Endothelial cell of umbilical vein (primary cell): ENCODE results near the gene TOX2. TPM values are rescaled to one million over a fixed set of nuclear protein-coding genes. Genes with fewer than 3 reads are reported as not detected.

ENCODE experiments used
- BruUV-seq: library from RNA; stranded (reverse); fragments of 400-500 nt; replicated peaks from 2 replicates; lab custom pipeline; 2021; lab: Mats Ljungman, UMichigan
- CTCF ChIA-PET: fragments of 300-600, 350-600 bp; sonication (Branson Sonifier 250); formaldehyde crosslinking; loops from one replicate; lab custom pipeline; 2021; ENCODE audit warnings: antibody characterized with exemption, inconsistent platforms; lab: Charles Lee
- POLR2A ChIA-PET: fragments of 300-600, 350-600 bp; sonication (Branson Sonifier 250); formaldehyde crosslinking; loops from one replicate; lab custom pipeline; 2021; ENCODE audit warnings: antibody characterized with exemption, inconsistent platforms; lab: Charles Lee
- DNase-seq: peaks from one replicate; pipeline ENCODE4 v3.0.0-alpha.2; 2011; ENCODE audit warnings: low read depth, low spot score
- FAIRE-seq: peaks from 2 replicates; lab custom pipeline; 2011; peaks lifted over from hg19 to GRCh38; lab: Jason Lieb, UNC
- H2AFZ ChIP-seq: 2 replicates; pipeline ENCODE4 v1.6.0; 2012; ENCODE audit warnings: low read depth, low read length, control low read depth, inconsistent platforms
- H3K27ac ChIP-seq: 2 replicates; pipeline ENCODE4 v1.5.1; 2011; ENCODE audit warnings: low read depth, mild to moderate bottlenecking, control low read depth, low read length, moderate library complexity; ENCODE audit not compliant: insufficient read depth
- H3K27me3 ChIP-seq, 2 experiments: 2 replicates each; pipeline versions ENCODE4 v1.6.0 to v1.6.1; 2011; ENCODE audit warnings: low read length in 2 of 2, mixed read lengths in 1 of 2; ENCODE audit not compliant: control insufficient read depth in 2 of 2, insufficient read depth in 2 of 2
- H3K36me3 ChIP-seq, 2 experiments: 2 replicates in 1 of 2; 3 replicates in 1 of 2; pipeline ENCODE4 v1.5.1; 2011; ENCODE audit warnings: low read length in 2 of 2, mild to moderate bottlenecking in 1 of 2, moderate library complexity in 1 of 2; ENCODE audit not compliant: control insufficient read depth in 2 of 2, insufficient read depth in 2 of 2; ENCODE audit errors: extremely low read depth in 1 of 2
- H3K4me1 ChIP-seq: 3 replicates; pipeline ENCODE4 v1.5.1; 2011; ENCODE audit warnings: mild to moderate bottlenecking, low read length; ENCODE audit not compliant: control insufficient read depth, insufficient read depth; ENCODE audit errors: extremely low read depth
- H3K4me2 ChIP-seq: 2 replicates; pipeline ENCODE4 v1.6.1; 2011; ENCODE audit warnings: low read length, control low read depth, mixed read lengths; ENCODE audit not compliant: insufficient read depth
- H3K4me3 ChIP-seq, 3 experiments: fragments of 200-600 bp in 1 of 3; sonication (generic), shearing (Covaris generic) in 1 of 3; replicated peaks in 1 of 3; 2 replicates each; pipeline ENCODE4 v1.5.1; 2011 to 2016; ENCODE audit warnings: control low read depth in 3 of 3, low read length in 3 of 3, mild to moderate bottlenecking in 2 of 3, inconsistent platforms in 1 of 3, low read depth in 1 of 3, moderate library complexity in 1 of 3; ENCODE audit not compliant: insufficient read depth in 1 of 3
- H3K79me2 ChIP-seq: 2 replicates; pipeline ENCODE4 v1.6.0; 2012; ENCODE audit warnings: low read length, inconsistent platforms; ENCODE audit not compliant: control insufficient read depth, insufficient read depth
- H3K9ac ChIP-seq: replicated peaks from 2 replicates; pipeline ENCODE3; 2011; ENCODE audit warnings: low read length, control low read depth; ENCODE audit not compliant: insufficient read depth; ENCODE audit errors: extremely low read depth
- H3K9me1 ChIP-seq: replicated peaks from 3 replicates; pipeline ENCODE4 v1.6.0; 2011; ENCODE audit warnings: mild to moderate bottlenecking, low read length; ENCODE audit not compliant: control insufficient read depth, insufficient read depth; ENCODE audit errors: extremely low read depth
- H3K9me3 ChIP-seq: replicated peaks from 2 replicates; pipeline ENCODE4 v1.5.1; 2012; ENCODE audit warnings: low read length, inconsistent platforms; ENCODE audit not compliant: control insufficient read depth, insufficient read depth
- H4K20me1 ChIP-seq: replicated peaks from 2 replicates; pipeline ENCODE3; 2011; ENCODE audit warnings: mild to moderate bottlenecking, low read length; ENCODE audit not compliant: control insufficient read depth, insufficient read depth; ENCODE audit errors: extremely low read depth
- EZH2 ChIP-seq: IDR thresholded peaks from 2 replicates; pipeline ENCODE4 v1.6.1; 2012; ENCODE audit warnings: borderline replicate concordance, low read depth, mild to moderate bottlenecking, moderate library complexity, low read length, inconsistent platforms; ENCODE audit not compliant: severe bottlenecking
- FOS ChIP-seq: IDR thresholded peaks from 2 replicates; pipeline ENCODE4 v1.6.1; 2011; ENCODE audit warnings: mild to moderate bottlenecking, low read length, moderate library complexity, borderline replicate concordance; ENCODE audit not compliant: insufficient read depth
- GATA2 ChIP-seq: IDR thresholded peaks from 2 replicates; pipeline ENCODE4 v1.7.0; 2011; ENCODE audit warnings: low read depth, mild to moderate bottlenecking, moderate library complexity, mixed read lengths, low read length; ENCODE audit not compliant: insufficient read length, insufficient read depth
- JUN ChIP-seq: IDR thresholded peaks from 2 replicates; pipeline ENCODE4 v1.6.1; 2011; ENCODE audit warnings: borderline replicate concordance, low read depth; ENCODE audit not compliant: insufficient read length, insufficient read depth
- MYC ChIP-seq: IDR thresholded peaks from one replicate; pipeline ENCODE4 v1.6.1; 2011; ENCODE audit warnings: mild to moderate bottlenecking, low read depth, low read length
- POLR2A ChIP-seq: IDR thresholded peaks from 2 replicates; pipeline ENCODE4 v1.6.1; 2012; ENCODE audit warnings: low read depth, mild to moderate bottlenecking, control low read depth, low read length
- POLR2AphosphoS5 ChIP-seq: IDR thresholded peaks from 2 replicates; pipeline ENCODE4 v1.6.1; 2012; ENCODE audit warnings: low read depth, mild to moderate bottlenecking, control low read depth, low read length, moderate library complexity; ENCODE audit not compliant: insufficient read depth
- dilution Hi-C: fragments of 300-500 bp; cut with MboI; formaldehyde crosslinking; loops from one replicate; pipeline ENCODE4 v1.15.0; 2019; ENCODE audit warnings: low sequenced_read_pairs; ENCODE audit not compliant: extremely low pct_ligation_motif_present
- intact Hi-C: fragments of 100-400 bp; cut with micrococcal nuclease; formaldehyde crosslinking; loops from one replicate; pipeline ENCODE4 v1.10.0; 2022
- polyA plus RNA-seq, 4 experiments: library from polyadenylated mRNA; depleted of rRNA in 3 of 4; stranded (reverse) in 3 of 4; unstranded in 1 of 4; fragments of >200 nt; gene quantifications; 2 replicates each; pipeline versions ENCODE4 v1.2.1 to v1.2.3, GENCODE V29; 2011 to 2012; ENCODE audit warnings: missing spikeins in 1 of 4
- total RNA-seq: library from RNA; stranded (reverse); gene quantifications from 2 replicates; pipeline ENCODE4 v1.2.3, GENCODE V29; 2021
- TF ChIP-seq, protein P1 (sequence below), 2 donors: IDR thresholded peaks; 1 replicate in 1 of 2; 2 replicates in 1 of 2; pipeline ENCODE4 v1.5.1; 2011; ENCODE audit warnings: low read length in 2 of 2, mild to moderate bottlenecking in 2 of 2, moderate library complexity in 2 of 2, control low read depth in 1 of 2, inconsistent platforms in 1 of 2, low read depth in 1 of 2; ENCODE audit not compliant: insufficient read depth in 1 of 2; ENCODE audit errors: extremely low read depth in 1 of 2
- TF ChIP-seq, protein P2 (sequence below): IDR thresholded peaks from 2 replicates; pipeline ENCODE4 v1.6.1; 2011; ENCODE audit not compliant: insufficient read depth, insufficient read length

Gene TOX2
- total and polyA plus RNA-seq, 2 donors (not counting 3 experiments of a cell fraction or from before 2014, with no cell fraction given), result 7.0 to 18.6 TPM

- Histone ChIP-seq H3K9me3 (no peaks in the 10 kb centered on the region), H4K20me1 (no peaks in the 10 kb centered on the region), H3K9me1 (no peaks in the 10 kb centered on the region), H3K27ac (no peak overlapping the region), H2AFZ (no peak overlapping the region), H3K9ac (no peak overlapping the region), H3K4me2 (no peak overlapping the region), H3K36me3 (no peaks in the 10 kb centered on the region), H3K4me1 (no peaks in the 10 kb centered on the region), H3K27me3 (no peaks in the 10 kb centered on the region), H3K79me2 (no peaks in the 10 kb centered on the region), H3K4me3 (no peak overlapping the region)
- TF ChIP-seq MYC (no peak), GATA2 (no peak), JUN (no peak), POLR2A (no peak), FOS (no peak), EZH2 (no peak), POLR2AphosphoS5 (no peak)
- TF ChIP-seq, protein P1, sequence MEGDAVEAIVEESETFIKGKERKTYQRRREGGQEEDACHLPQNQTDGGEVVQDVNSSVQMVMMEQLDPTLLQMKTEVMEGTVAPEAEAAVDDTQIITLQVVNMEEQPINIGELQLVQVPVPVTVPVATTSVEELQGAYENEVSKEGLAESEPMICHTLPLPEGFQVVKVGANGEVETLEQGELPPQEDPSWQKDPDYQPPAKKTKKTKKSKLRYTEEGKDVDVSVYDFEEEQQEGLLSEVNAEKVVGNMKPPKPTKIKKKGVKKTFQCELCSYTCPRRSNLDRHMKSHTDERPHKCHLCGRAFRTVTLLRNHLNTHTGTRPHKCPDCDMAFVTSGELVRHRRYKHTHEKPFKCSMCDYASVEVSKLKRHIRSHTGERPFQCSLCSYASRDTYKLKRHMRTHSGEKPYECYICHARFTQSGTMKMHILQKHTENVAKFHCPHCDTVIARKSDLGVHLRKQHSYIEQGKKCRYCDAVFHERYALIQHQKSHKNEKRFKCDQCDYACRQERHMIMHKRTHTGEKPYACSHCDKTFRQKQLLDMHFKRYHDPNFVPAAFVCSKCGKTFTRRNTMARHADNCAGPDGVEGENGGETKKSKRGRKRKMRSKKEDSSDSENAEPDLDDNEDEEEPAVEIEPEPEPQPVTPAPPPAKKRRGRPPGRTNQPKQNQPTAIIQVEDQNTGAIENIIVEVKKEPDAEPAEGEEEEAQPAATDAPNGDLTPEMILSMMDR (IDR thresholded peaks at IDR 0.05; ENCODE audit: extremely low read depth in 1 of 2, insufficient read depth in 1 of 2, low read depth in 1 of 2, low read length in 2 of 2), result no peak
- TF ChIP-seq, protein P2, sequence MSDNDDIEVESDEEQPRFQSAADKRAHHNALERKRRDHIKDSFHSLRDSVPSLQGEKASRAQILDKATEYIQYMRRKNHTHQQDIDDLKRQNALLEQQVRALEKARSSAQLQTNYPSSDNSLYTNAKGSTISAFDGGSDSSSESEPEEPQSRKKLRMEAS, result no peak
- CTCF ChIA-PET, result no interaction called here
- no peak for DNase-seq
- no peak for FAIRE-seq
- POLR2A ChIA-PET, result no interaction called here
- dilution Hi-C loops (loop anchor here (25.0 kb wide), 1 partner anchor 143 kb away; no protein-coding TSS in a partner anchor), intact Hi-C loops (no loop called here)
- BruUV-seq, result no TSS peak
Measured at GRCh38 chr20:43904827-43905177, 9.8 kb upstream of the TOX2 start.
